DMS114 treated with DMSO at 0.1 percent for 48 hours (cell line): ENCODE results near the gene UBE2S.
"Not testable (repeated sequence)": the region's sequence is repeated elsewhere in the genome, so short reads cannot be mapped to it uniquely, and the experiment has no call there.

Experiments used
- DNase-seq: peaks from one replicate; lab custom pipeline; 2025; ENCODE audit not compliant: unreplicated experiment; lab: John Stamatoyannopoulos, UW

Gene UBE2S

GRCh38 chr19:55407550-55407799, at the start of gene UBE2S:
Gene UBE2S, minus strand, starts transcription at chr19:55407788. Its CDS starts 199 bp downstream, at chr19:55407589.
- DNase-seq = not testable (repeated sequence)

GRCh38 chr19:55456347-55456746, 48.8 kb upstream of the UBE2S start:
- DNase-seq = no peak

GRCh38 chr19:55455576-55456235, 48.1 kb upstream of the UBE2S start:
- no peak for DNase-seq

- no peak for DNase-seq
Observed at GRCh38 chr19:55454787-55455243, 47.2 kb upstream of the UBE2S start.

GRCh38 chr19:55453511-55454260, 46.1 kb upstream of the UBE2S start:
- no peak for DNase-seq

- DNase-seq = peak; percentile 64
Observed at GRCh38 chr19:55452749-55453346, 45.3 kb upstream of the UBE2S start.

GRCh38 chr19:55451965-55452748, 44.6 kb upstream of the UBE2S start:
- DNase-seq = no peak

- no peak for DNase-seq
Observed at GRCh38 chr19:55451163-55451964, 43.8 kb upstream of the UBE2S start.

GRCh38 chr19:55449469-55449868, 41.9 kb upstream of the UBE2S start:
- DNase-seq = no peak

- not testable (repeated sequence) for DNase-seq
Observed at GRCh38 chr19:55448175-55448490, 40.5 kb upstream of the UBE2S start.

- DNase-seq = peak; percentile 59
Observed at GRCh38 chr19:55447421-55448174, 40.0 kb upstream of the UBE2S start.

- DNase-seq = no peak
Observed at GRCh38 chr19:55446060-55446459, 38.5 kb upstream of the UBE2S start.

- DNase-seq = no peak
Observed at GRCh38 chr19:55444646-55445045, 37.1 kb upstream of the UBE2S start.

- no peak for DNase-seq
Observed at GRCh38 chr19:55443824-55444480, 36.4 kb upstream of the UBE2S start.

- no peak for DNase-seq
Observed at GRCh38 chr19:55443045-55443823, 35.6 kb upstream of the UBE2S start, which contains the start of gene SHISA7. Gene SHISA7, minus strand, starts transcription at chr19:55443300. Its CDS starts 437 bp downstream, at chr19:55442863.

GRCh38 chr19:55442372-55442961, 34.9 kb upstream of the UBE2S start:
- DNase-seq = no peak

GRCh38 chr19:55441692-55442321, 34.2 kb upstream of the UBE2S start:
- DNase-seq = no peak

GRCh38 chr19:55441319-55441691, 33.7 kb upstream of the UBE2S start:
- DNase-seq = no peak
